Loucy (cell line): ENCODE results near the gene CRY2.

Source experiments
- EZH2phosphoT487 ChIP-seq: fragments of 200-600 bp; IDR thresholded peaks from 2 replicates; pipeline ENCODE4 v1.6.1; 2018; ENCODE audit warnings: antibody characterized with exemption, mild to moderate bottlenecking, moderate library complexity, borderline replicate concordance
- TF ChIP-seq, protein P1 (sequence below): fragments of 200-600 bp; sonication (generic); conservative IDR thresholded peaks from 2 replicates; pipeline ENCODE4 v1.5.1; 2014; ENCODE audit warnings: mild to moderate bottlenecking, antibody characterized with exemption, low read length

- TF ChIP-seq, protein P1, sequence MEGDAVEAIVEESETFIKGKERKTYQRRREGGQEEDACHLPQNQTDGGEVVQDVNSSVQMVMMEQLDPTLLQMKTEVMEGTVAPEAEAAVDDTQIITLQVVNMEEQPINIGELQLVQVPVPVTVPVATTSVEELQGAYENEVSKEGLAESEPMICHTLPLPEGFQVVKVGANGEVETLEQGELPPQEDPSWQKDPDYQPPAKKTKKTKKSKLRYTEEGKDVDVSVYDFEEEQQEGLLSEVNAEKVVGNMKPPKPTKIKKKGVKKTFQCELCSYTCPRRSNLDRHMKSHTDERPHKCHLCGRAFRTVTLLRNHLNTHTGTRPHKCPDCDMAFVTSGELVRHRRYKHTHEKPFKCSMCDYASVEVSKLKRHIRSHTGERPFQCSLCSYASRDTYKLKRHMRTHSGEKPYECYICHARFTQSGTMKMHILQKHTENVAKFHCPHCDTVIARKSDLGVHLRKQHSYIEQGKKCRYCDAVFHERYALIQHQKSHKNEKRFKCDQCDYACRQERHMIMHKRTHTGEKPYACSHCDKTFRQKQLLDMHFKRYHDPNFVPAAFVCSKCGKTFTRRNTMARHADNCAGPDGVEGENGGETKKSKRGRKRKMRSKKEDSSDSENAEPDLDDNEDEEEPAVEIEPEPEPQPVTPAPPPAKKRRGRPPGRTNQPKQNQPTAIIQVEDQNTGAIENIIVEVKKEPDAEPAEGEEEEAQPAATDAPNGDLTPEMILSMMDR: no peak
- no peak for TF ChIP-seq EZH2phosphoT487
Measured at GRCh38 chr11:45885274-45885920, 38.1 kb downstream of the CRY2 start, which contains the start of gene MAPK8IP1.
